Measurements from ENCODE around the gene SLC39A9.
"Not testable (repeated sequence)": the region's sequence is repeated elsewhere in the genome, so short reads cannot be mapped to it uniquely, and the experiment has no call there.

Gene SLC39A9

DNA sequence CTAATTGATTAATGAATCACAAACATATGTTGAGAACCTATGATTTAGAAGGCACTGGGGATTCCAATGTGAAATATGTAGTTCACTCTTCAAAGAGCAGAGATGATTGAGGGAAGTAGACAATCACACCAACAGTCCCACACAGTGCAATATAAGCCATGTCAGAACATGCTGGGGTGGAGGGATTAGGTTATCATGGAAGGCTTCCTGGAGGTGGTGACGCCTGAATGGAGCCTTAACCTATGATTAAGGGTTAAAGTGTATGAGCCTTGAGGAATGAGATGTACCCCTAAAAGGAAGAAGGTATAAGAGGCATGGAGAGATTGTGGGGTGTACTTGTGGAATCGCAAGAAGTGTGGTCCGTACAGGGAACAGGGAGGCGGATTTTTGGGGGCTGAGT lies 31.7 kb upstream of the SLC39A9 start:
- in situ Hi-C loops (cut with HindIII; ENCODE audit: low sequenced_read_pairs), result no loop called here

DNA sequence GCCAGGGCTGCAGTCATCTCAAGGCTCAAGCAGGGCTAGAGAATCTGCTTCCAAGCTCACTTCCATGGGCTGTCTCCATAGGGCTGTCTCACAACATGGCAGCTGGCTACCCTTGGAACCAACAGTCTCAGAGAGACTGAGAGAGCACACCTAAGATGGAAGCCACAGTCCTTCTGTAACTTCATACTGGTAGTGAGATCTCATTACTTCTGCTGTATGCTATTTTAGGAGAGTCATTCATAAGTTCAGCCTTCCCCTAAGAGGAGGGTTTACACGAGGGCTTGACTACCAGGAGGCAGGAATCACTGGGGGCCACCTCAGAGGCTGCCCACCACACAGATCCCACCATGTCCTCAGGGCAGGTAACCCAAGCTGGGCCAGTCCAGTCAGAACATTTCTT lies 30.1 kb upstream of the SLC39A9 start:
- in situ Hi-C loops (cut with HindIII; ENCODE audit: low sequenced_read_pairs), result no loop called here

DNA sequence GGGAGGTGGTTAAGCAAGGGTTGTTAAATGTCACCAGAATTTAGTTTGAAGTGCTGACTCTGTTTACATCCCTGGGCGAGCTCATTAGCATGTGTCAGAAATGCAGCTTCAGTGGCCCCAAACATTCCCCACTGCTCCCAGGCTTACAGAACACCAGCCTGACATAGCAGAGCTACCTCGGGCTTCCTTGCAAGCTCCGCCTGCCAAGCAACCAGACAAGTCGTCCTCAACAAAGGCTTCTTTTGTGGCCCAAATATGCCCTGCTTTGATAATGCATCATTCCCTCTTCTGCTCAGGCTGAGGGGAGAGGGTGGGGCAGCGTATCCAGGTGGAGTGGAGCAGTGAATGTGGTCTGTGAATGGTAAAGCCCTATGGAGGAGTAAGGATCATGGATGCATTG lies 28.4 kb upstream of the SLC39A9 start:
- in situ Hi-C loops (cut with HindIII; ENCODE audit: low sequenced_read_pairs), result no loop called here

DNA sequence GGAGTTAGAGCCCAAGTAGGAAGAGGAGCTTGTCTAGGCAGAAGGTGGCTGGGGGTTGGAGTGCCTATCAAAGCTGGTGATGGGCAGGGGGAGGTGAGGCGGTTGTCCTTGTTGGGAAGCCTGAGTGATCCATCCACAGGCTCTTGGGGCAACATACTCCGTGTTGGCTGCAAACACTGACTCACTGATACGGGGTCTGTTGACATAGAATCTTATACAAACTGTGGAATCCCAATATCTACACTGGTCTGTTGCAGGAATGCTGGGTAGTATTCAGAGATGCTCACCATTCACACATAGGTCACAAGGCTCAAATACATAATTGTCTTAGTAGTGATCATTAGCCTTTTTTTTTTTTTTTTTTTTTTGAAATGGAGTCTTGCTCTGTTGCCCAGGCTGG lies 26.3 kb upstream of the SLC39A9 start:
- in situ Hi-C loops (cut with HindIII; ENCODE audit: low sequenced_read_pairs), result no loop called here

DNA sequence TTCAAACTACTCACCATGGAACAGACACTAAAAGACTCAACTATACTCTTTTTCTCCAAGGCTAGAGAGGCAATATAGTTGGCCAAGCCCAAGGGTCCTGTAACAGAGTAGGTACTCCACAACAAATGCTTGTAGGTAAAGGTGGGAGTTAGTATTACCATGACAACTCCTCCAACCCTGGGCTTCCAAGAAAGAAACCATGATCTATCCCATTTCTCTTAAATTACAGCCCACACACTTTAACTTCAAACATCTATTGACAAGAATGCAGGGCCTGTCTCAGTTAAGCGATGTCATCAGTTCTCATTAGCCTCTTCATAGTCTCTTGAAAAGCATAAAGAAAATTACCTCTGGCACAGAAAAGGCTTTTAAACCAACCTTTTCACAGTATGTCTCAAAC lies 25.4 kb upstream of the SLC39A9 start:
- in situ Hi-C loops (cut with HindIII; ENCODE audit: low sequenced_read_pairs), result no loop called here

DNA sequence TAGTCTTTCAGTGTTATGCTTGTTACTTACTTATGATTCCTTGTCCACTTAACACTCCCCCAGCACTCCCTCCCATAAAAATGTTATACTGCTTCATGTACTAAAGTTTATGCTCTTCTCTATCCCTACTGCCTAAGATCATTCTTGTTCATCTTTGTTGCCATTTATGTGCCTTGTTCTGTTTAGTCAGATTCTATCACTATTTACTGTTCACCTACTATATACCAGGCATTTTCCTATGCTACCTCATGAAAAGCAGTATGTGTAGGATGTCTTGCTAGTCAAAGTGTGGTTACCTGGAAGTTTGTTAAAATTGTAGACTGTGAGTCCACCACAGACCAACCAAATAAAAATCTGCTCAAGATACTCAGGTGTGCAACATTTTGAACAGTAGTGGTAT lies 24.3 kb upstream of the SLC39A9 start:
- in situ Hi-C loops (cut with HindIII; ENCODE audit: low sequenced_read_pairs), result no loop called here

DNA sequence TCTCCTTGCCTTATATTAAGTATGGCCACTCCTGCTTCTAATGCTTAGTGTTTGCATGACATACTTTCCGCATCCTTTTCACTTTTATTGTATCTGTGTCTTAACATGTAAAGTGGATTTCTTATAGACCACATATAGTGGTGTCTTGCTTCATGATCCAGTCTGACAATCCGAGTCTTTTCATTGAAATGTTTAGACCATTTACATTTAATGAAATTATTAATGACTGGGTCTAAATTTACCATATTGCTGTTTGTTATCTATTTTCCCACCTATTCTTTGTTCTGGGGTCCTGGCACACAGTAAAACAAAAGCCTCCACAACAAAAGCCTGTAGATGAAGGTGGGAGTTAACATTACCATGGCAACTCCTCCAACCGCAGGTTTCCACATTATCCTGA lies 23.3 kb upstream of the SLC39A9 start:
- in situ Hi-C loops (cut with HindIII; ENCODE audit: low sequenced_read_pairs), result loop anchor here (5.0 kb wide), 1 partner anchor 82 kb away; no protein-coding TSS in a partner anchor

DNA sequence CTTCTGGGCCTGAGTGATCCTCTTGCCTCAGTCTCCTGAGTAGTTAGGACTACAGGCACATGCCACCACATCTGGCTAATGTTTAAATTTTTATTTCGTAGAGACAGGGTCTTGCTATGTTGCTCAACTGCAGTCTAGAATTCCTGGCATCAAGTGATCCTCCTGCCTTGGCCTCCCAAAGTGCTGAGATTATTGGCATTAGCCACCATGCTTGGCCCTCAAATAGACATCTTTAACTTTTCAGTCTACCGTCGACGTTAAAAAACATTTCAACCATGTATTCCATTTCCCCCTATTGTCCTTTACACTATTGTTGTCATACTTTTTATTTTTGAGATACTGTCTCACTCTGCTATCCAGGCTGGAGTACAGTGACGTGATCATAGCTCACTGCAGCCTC lies 22.8 kb upstream of the SLC39A9 start:
- in situ Hi-C loops (cut with HindIII; ENCODE audit: low sequenced_read_pairs), result loop anchor here (5.0 kb wide), 1 partner anchor 82 kb away; no protein-coding TSS in a partner anchor

DNA sequence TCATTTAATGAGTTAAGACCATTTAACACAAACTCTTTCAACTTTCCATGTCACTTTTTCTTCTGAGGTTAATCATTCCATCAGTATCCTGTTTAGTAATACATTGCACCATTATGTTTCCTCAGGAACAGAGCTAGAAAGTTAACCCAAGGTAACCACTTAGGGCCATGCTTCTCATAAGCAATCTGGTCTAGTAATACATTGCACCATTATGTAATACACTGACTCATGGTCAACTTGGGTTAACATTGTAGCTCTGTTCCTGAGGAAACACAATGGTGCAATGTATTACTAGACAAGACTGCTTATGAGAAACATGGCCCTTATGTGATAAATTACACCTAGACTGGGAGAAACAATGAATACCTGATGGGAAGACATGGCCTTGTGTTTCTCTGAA lies 22.1 kb upstream of the SLC39A9 start:
- in situ Hi-C loops (cut with HindIII; ENCODE audit: low sequenced_read_pairs), result loop anchor here (5.0 kb wide), 1 partner anchor 81 kb away; no protein-coding TSS in a partner anchor

DNA sequence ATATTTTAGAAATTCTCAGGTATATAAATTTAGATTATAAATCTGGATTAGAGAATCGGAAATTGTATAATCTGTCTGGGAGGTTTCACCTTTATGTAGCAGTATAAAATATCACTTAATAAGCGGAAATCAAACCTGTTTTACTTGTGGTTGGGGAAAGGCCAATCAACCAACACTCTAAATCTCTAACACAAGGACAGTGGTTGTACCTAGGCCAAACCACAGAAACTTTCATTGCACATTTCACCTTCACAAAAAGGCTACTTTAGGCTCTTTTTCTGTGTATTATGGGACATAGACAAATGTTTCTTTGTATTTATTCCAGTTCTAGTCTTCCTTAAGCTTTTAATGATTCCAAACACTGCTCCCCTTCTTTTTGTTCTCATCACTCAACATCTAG lies 20.2 kb upstream of the SLC39A9 start:
- in situ Hi-C loops (cut with HindIII; ENCODE audit: low sequenced_read_pairs), result loop anchor here (5.0 kb wide), 1 partner anchor 79 kb away; no protein-coding TSS in a partner anchor

DNA sequence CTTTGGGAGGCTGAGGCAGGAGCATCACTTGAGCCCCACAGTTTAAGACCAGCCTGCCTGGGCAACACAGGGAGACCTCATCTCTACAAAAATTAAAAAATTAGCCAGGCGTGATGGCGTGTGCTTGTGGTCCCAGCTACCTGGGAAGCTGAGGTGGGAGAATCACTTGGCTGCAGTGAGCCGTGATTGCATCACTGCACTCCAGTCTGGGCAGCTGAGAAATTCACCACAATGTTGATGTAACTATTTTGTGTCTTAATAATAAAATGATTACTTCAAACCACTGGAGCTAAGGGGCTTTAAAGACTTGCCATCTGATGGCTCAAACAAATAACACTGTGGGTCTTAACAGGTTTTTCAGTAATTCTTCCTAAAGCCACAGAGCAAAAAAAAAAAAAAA lies 11.2 kb upstream of the SLC39A9 start:
- in situ Hi-C loops (cut with HindIII; ENCODE audit: low sequenced_read_pairs), result no loop called here

DNA sequence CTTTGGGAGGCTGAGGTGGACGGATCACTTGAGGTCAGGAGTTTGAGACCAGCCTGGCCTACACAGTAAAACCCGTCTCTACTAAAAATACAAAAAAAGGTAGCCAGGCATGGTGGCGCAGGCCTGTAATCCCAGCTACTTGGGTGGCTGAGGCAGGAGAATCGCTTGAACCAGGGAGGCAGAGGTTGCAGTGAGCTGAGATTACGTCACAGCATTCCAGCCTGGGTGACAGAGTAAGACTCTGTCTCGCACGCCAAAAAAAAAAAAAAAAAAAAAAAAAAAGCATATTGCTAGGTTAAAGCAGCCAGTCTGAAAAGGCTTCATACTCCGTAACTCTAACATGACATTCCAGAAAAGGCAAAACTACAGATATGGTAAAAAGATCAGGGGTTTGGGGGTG lies 7.1 kb upstream of the SLC39A9 start:
- in situ Hi-C loops (cut with HindIII; ENCODE audit: low sequenced_read_pairs), result not testable (repeated sequence)

DNA sequence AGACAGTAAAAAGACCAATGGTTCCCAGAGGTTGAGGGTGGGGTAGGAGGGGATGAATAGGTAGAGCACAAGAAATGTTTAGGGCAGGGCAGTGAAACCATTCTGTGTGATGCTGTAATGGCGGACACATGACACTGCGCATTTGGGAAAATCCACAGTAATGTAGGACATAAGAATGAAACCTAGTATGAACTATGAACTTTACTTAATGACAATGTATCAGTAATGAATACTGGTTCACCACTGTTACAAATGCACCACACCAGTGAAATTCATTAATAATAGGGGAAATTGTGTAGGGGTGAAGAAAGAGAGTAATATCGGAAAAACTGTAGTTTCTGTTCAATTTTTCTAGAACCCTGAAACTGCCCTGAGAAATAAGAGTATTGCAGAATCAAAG lies 6.0 kb upstream of the SLC39A9 start:
- in situ Hi-C loops (cut with HindIII; ENCODE audit: low sequenced_read_pairs), result no loop called here

DNA sequence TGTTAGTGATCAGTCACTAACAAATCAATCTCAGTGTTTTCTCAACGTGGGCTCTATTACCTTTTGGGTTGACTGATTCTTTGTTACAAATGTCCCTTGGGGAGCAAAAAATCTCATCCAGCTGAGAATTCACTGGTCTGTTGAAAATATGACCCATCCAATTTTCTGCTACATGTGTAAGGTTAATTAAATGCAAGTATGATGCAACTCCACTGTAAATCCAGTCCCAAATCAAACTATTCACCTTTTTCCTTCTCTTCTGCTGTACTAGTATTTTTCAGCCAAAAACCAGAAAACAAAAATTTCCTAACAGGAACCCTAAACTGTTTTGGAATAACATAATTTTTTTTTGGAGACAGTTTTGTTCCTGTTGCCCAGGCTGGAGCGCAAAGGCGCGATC lies 2.6 kb upstream of the SLC39A9 start:
- in situ Hi-C loops (cut with HindIII; ENCODE audit: low sequenced_read_pairs), result no loop called here

DNA sequence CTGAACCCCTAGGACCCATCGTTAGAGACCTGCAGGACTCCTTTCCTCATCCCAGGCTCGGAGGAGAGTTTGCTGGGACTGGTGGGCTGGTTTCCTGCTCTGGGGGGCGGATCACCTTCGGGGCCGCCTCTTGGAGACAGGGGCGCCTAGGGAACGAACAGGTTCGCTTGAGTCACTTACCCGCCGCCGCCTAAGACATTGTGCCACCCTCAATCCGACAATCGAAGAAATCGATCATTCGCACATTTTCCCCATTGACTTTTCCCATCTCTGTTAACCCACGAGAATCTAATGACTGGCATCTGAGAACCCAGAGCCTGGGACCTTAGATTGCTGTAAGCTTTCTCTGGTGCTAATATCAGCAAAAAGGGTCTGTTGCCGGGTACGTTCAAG lies 322 bp downstream of the SLC39A9 start:
- in situ Hi-C loops (cut with HindIII; ENCODE audit: low sequenced_read_pairs), result no loop called here

DNA sequence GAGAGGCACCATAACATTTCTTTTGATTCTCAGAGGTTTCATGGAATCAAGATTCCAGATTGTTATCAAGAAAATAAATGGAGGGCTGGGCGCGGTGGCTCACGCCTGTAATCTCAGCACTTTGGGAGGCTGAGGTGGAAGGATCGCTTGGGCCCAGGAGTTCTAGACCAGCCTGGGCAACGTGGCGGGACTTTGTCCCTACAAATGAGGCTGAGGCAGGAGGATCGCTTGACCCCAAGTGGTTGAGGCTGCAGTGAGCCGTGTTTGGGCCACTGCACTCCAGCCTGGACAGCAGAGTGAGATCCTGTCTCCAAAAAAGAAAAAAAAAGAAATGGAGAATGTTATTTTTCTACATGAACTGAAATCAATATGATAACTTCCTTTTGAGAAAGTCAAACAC lies 1.3 kb downstream of the SLC39A9 start:
- in situ Hi-C loops (cut with HindIII; ENCODE audit: low sequenced_read_pairs), result no loop called here

DNA sequence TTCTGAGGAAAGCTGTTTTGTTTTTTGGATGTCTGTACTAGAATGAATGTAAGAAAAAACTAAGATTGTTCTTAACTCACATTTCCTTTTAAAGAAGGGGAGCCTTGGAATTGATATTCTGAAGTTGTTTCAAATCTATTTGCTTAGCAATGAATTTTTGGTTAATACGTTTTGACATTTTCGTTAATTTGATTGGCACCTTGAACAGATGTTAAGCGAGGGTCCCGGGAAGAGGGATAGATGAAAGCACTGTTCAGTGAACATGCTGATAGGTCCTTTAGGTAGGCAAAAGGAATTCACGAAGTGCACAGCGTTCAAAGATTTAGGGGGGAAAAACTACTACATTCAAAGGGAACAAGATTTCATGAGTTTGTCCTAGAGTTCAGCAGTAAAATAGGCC lies 1.7 kb downstream of the SLC39A9 start:
- in situ Hi-C loops (cut with HindIII; ENCODE audit: low sequenced_read_pairs), result no loop called here

DNA sequence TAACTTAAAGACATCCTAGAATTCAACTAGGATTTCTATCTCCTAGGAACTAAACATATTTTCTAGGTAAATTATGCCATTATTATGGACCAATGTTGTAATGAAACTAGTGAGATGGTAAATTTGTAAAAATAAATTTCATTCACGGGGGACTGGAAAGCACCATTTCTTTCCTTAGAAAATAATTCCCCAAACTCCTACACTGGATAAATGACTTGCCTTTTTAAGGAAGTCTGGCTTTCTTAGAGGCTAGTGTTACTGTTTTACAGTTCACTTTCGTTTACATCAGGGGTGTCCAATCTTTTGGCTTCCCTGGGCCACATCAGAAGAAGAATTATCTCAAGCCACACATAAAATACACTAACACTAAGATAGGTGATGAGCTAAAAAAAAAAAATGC lies 3.3 kb downstream of the SLC39A9 start:
- in situ Hi-C loops (cut with HindIII; ENCODE audit: low sequenced_read_pairs), result no loop called here

DNA sequence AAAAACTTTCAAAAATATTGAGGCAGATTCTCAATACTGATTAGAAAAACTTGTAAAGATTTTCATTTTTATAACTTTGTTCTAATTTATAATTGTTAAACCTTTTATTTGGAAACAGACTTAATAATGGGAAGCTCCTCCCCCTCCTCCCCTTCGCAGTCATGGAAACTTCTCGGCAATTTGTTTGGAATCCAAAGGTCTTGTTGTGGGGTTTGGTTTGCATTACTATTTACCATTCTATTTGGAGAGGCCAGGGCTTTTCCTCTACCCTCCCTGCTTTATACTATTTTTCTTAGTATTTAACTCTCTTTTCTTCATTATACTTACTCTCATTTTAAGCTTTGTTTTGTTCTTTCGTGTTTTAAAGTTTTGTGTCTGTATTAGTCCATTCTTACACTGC lies 6.0 kb downstream of the SLC39A9 start:
- in situ Hi-C loops (cut with HindIII; ENCODE audit: low sequenced_read_pairs), result no loop called here

DNA sequence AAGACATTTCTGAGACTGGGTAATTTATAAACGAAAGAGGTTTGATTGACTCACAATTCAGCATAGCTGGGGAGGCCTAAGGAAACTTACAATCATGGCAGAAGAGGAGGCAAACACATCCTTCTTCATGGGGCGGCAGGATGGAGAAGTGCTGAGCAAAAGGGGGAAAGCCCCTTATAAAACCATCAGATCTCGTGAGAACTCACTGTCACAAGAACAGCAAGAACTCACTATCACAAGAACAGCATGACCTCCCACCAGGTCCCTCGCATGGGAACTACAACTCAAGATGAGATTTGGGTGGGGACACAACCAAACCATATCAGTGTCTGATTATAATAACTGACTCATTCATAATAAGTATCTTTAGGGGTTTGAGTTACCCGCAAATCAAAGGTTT lies 6.4 kb downstream of the SLC39A9 start:
- in situ Hi-C loops (cut with HindIII; ENCODE audit: low sequenced_read_pairs), result no loop called here

DNA sequence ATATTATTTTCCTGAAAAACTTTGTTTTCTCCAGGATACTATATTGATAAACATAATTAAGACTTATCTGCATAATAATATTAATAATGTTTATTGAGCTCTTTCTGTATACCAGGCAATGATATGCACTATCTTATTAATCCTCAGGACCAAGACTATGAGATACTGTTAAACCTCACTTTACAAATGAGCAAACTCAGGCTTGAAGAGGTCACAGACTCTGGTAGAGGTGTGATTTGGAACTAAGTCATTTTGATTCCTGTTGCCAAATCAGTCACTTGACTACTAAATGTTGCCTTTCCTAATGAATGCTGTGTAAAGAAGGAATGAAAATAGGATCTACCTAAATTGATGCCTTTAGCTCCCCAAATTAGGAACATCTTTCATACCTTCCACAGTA lies 7.3 kb downstream of the SLC39A9 start:
- in situ Hi-C loops (cut with HindIII; ENCODE audit: low sequenced_read_pairs), result no loop called here

DNA sequence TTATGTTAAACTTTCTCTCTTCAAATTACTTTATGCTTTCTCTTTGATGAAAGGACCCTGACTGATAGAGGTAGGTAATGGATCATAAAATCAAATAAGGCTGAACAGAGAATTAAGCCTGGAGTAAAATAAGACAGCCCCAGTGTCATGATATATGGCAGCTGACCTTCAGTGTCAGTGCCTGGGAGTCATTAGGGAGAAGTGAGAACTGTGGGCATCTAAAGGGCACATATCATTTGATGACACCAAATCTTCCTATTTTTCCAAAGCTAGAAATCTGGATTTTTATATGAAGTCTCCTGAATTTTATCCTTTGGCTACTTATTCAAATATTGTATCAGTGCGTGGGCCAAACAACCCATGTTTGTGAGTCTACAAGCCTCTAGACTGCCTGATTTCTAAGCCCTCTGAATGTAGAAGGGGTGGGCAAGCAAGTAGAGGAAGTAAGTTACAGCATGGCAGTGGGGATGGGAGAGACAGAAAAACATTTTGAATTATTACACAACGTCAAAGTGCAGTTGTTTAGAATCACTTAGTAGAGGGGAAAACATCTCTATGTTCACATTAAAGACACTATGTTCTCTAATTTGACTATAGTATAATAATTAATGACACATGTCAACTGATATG lies 10.0 kb downstream of the SLC39A9 start:
- in situ Hi-C loops (cut with HindIII; ENCODE audit: low sequenced_read_pairs), result no loop called here

DNA sequence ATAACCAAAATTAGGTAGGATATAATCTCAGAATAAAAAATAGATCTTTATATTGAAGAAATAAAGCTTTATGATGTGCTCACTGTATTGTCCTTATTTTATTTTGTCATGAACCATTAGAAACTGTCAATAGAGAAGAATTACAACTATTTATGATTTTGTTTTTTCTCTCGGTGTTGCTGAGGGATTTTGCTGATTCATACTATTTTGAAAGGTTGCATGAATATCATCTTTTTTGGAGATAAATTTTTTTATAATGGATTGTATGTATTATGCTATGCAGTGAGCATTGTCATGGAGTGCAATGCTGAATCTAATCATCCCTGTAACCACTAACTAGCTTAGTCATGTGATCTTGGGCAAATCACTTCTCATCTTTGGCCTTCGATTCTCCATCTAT lies 15.0 kb downstream of the SLC39A9 start:
- in situ Hi-C loops (cut with HindIII; ENCODE audit: low sequenced_read_pairs), result no loop called here

Measured in DLD1 (cell line).